Keratinocyte (primary cell): ENCODE measurements around the gene CD177. TPM values are rescaled to one million over a fixed set of nuclear protein-coding genes. Genes with fewer than 3 reads are reported as not detected.
"Not testable (repeated sequence)": the region's sequence is repeated elsewhere in the genome, so short reads cannot be mapped to it uniquely, and the experiment has no call there.

ENCODE experiments used
- DNase-seq: peaks from one replicate; pipeline ENCODE4 v3.0.0-alpha.2; 2011; ENCODE audit warnings: low read depth, missing footprints, low spot score
- FAIRE-seq: peaks from 2 replicates; lab custom pipeline; 2011; peaks lifted over from hg19 to GRCh38; lab: Jason Lieb, UNC
- H2AFZ ChIP-seq: 2 replicates; pipeline ENCODE4 v1.6.0; 2012; ENCODE audit warnings: low read length, control low read depth, inconsistent platforms; ENCODE audit not compliant: control insufficient read depth
- H3K27ac ChIP-seq: 2 replicates; pipeline ENCODE4 v1.5.1; 2011; ENCODE audit warnings: low read length; ENCODE audit not compliant: control insufficient read depth, insufficient read depth
- H3K27me3 ChIP-seq: 3 replicates; pipeline ENCODE4 v1.6.0; 2011; ENCODE audit warnings: low read length; ENCODE audit not compliant: control insufficient read depth, insufficient read depth; ENCODE audit errors: extremely low read depth
- H3K36me3 ChIP-seq, 2 experiments: 2 replicates in 1 of 2; 3 replicates in 1 of 2; pipeline ENCODE4 v1.5.1; 2011; ENCODE audit warnings: low read length in 2 of 2, mild to moderate bottlenecking in 1 of 2; ENCODE audit not compliant: control insufficient read depth in 2 of 2, insufficient read depth in 2 of 2; ENCODE audit errors: extremely low read depth in 1 of 2
- H3K4me1 ChIP-seq: 3 replicates; pipeline ENCODE4 v1.5.1; 2011; ENCODE audit warnings: low read length; ENCODE audit not compliant: control insufficient read depth, insufficient read depth; ENCODE audit errors: extremely low read depth
- H3K4me2 ChIP-seq: 3 replicates; pipeline ENCODE4 v1.6.0; 2011; ENCODE audit warnings: low read depth, low read length; ENCODE audit not compliant: control insufficient read depth, insufficient read depth; ENCODE audit errors: extremely low read depth
- H3K4me3 ChIP-seq, 3 experiments: fragments of 200-600 bp in 1 of 3; sonication (generic) in 1 of 3; 2 replicates in 2 of 3; 3 replicates in 1 of 3; pipeline ENCODE4 v1.5.1; 2011 to 2016; ENCODE audit warnings: low read length in 3 of 3, mild to moderate bottlenecking in 3 of 3, control low read depth in 2 of 3, inconsistent platforms in 1 of 3, low read depth in 1 of 3, mixed read lengths in 1 of 3, mixed run types in 1 of 3, moderate library complexity in 1 of 3; ENCODE audit not compliant: control insufficient read depth in 2 of 3, insufficient read depth in 2 of 3; ENCODE audit errors: extremely low read depth in 1 of 3
- H3K79me2 ChIP-seq: 2 replicates; pipeline ENCODE4 v1.6.0; 2012; ENCODE audit warnings: low read length; ENCODE audit not compliant: control insufficient read depth, insufficient read depth
- H3K9ac ChIP-seq: 3 replicates; pipeline ENCODE4 v1.6.0; 2011; ENCODE audit warnings: low read length; ENCODE audit not compliant: control insufficient read depth, insufficient read depth; ENCODE audit errors: extremely low read depth
- H3K9me1 ChIP-seq: 3 replicates; pipeline ENCODE4 v1.6.0; 2011; ENCODE audit warnings: low read length; ENCODE audit not compliant: control insufficient read depth, insufficient read depth; ENCODE audit errors: extremely low read depth
- H3K9me3 ChIP-seq: 2 replicates; pipeline ENCODE4 v1.5.1; 2012; ENCODE audit warnings: low read depth, low read length; ENCODE audit not compliant: control insufficient read depth
- H4K20me1 ChIP-seq: 3 replicates; pipeline ENCODE4 v1.6.0; 2011; ENCODE audit warnings: low read length; ENCODE audit not compliant: control insufficient read depth, insufficient read depth; ENCODE audit errors: extremely low read depth
- dilution Hi-C: fragments of 300-500 bp; cut with MboI; formaldehyde crosslinking; loops from one replicate; pipeline ENCODE4 v1.7.0; 2020; ENCODE audit warnings: low sequenced_read_pairs; ENCODE audit not compliant: extremely low pct_ligation_motif_present
- polyA plus RNA-seq, 5 experiments: library from polyadenylated mRNA; depleted of rRNA in 3 of 5; stranded (reverse) in 3 of 5; stranded (forward) in 1 of 5; unstranded in 1 of 5; fragments of >200 nt; gene quantifications; 1 replicate in 1 of 5; 2 replicates in 3 of 5; 3 replicates in 1 of 5; pipeline versions ENCODE4 v1.2.1 to v1.2.3, GENCODE V29; 2011 to 2012; ENCODE audit warnings: missing spikeins in 2 of 5, low read depth in 1 of 5, low replicate concordance in 1 of 5

Gene CD177
- polyA plus RNA-seq, 1 donor (not counting 4 experiments of a cell fraction or from before 2014, with no cell fraction given): 1.1 TPM

GRCh38 chr19:43390903-43391551, 37.5 kb downstream of the CD177 start:
- H2AFZ ChIP-seq, H3K27me3 ChIP-seq, H3K9me3 ChIP-seq, FAIRE-seq, H3K4me3 ChIP-seq, H3K4me2 ChIP-seq, H4K20me1 ChIP-seq, H3K79me2 ChIP-seq, DNase-seq, H3K4me1 ChIP-seq, dilution Hi-C loops, H3K9me1 ChIP-seq, H3K36me3 ChIP-seq, H3K27ac ChIP-seq, H3K9ac ChIP-seq: not testable (repeated sequence)

DNA sequence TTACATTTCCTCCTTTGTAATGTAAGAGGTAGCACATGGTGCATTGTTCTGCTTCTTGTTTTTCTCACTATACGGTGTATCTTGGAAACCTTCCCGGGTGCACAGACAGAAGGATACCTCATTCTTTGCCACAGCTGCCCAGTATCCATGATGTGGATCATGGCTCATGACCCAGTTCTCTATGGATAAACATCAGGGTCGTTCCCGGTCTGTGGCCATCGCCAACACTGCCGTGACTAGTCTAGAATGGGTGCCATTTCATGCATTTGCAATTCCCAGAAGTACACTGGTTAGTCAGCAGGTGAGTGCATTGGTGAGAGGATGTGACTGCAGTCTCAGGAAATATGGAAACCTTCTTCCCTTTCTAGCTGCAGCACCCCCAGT, 38.1 kb downstream of the CD177 start:
- H3K4me3 ChIP-seq, H3K4me2 ChIP-seq, H3K9me3 ChIP-seq, H3K79me2 ChIP-seq, H4K20me1 ChIP-seq, H3K9me1 ChIP-seq, H3K27me3 ChIP-seq, H3K27ac ChIP-seq, DNase-seq, H3K36me3 ChIP-seq, H3K9ac ChIP-seq, dilution Hi-C loops, H3K4me1 ChIP-seq, H2AFZ ChIP-seq, FAIRE-seq: not testable (repeated sequence)

DNA sequence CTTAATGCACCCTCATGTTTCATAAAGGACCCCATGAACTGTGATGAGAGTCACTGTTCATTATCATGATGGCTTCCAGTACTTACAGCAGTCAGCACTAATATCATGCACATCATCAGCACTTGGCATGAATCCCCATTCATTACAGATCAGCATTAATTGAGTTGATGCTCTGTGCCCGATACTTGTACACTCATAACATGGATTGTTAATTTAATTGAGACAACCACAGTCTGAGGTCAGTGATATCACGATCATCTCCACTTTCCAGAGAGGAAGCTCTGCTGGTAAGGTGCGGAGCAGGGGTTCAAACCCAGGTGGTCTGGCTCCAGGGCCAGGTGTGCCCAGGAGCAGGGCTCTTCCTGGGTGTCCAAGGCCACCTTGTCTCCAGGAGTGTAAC, 40.0 kb downstream of the CD177 start:
- H2AFZ ChIP-seq, H3K9ac ChIP-seq, FAIRE-seq, H3K79me2 ChIP-seq, H3K9me1 ChIP-seq, H3K9me3 ChIP-seq, H3K4me3 ChIP-seq, H4K20me1 ChIP-seq, H3K4me1 ChIP-seq, DNase-seq, H3K27ac ChIP-seq, H3K36me3 ChIP-seq, H3K4me2 ChIP-seq, H3K27me3 ChIP-seq, dilution Hi-C loops: not testable (repeated sequence)
